ENCODE measurements around the gene GYS2.

- TF ChIP-seq CTCF (IDR thresholded peaks at IDR 0.05) (no peak), POLR2A (IDR thresholded peaks at IDR 0.05) (no peak)
Observed at GRCh38 chr12:21553329-21553675, 51.3 kb downstream of the GYS2 start.
